Activated T-cell treated with anti-CD3 and anti-CD28 coated beads, Interleukin-2, amount 50 U/mL, for 24 hours (primary cell): ENCODE data around the gene SLC7A14.

ENCODE experiments used
- DNase-seq: peaks from one replicate; pipeline ENCODE4 v3.0.0-alpha.2; 2020
- H3K27ac Mint-ChIP-seq: 2 replicates; pipeline ENCODE4 v1.8.0; 2020; ENCODE audit warnings: mild to moderate bottlenecking, mixed read lengths
- H3K27me3 Mint-ChIP-seq: 2 replicates; pipeline ENCODE4 v1.8.0; 2020; ENCODE audit warnings: mixed read lengths
- H3K36me3 Mint-ChIP-seq: 2 replicates; pipeline ENCODE4 v1.8.0; 2020; ENCODE audit warnings: low read depth, mixed read lengths
- H3K4me1 Mint-ChIP-seq: 2 replicates; pipeline ENCODE4 v1.8.0; 2020; ENCODE audit warnings: low read depth, mixed read lengths
- H3K4me3 Mint-ChIP-seq: 2 replicates; pipeline ENCODE4 v1.8.0; 2020; ENCODE audit warnings: mild to moderate bottlenecking, moderate library complexity, mixed read lengths
- H3K9me3 Mint-ChIP-seq: 2 replicates; pipeline ENCODE4 v1.8.0; 2020; ENCODE audit warnings: mixed read lengths

Gene SLC7A14

GRCh38 chr3:170585937-170586310, at the start of gene SLC7A14:
Gene SLC7A14, minus strand, starts transcription at chr3:170586075. Its CDS starts 59,139 bp downstream, at chr3:170526936.
- Mint-ChIP-seq H3K27me3 (peaks cover 73% of the 10 kb centered on the region), H3K4me1 (no peaks in the 10 kb centered on the region), H3K27ac (no peak within 1 kb of the TSS), H3K9me3 (peaks cover 3% of the 10 kb centered on the region), H3K36me3 (no peaks in the 10 kb centered on the region), H3K4me3 (no peak within 1 kb of the TSS)
- DNase-seq = no peak

- H3K36me3 Mint-ChIP-seq = no peaks in the 10 kb centered on the region
- peaks cover 3% of the 10 kb centered on the region for H3K4me1 Mint-ChIP-seq
- H3K27ac Mint-ChIP-seq = no peak overlapping the region
- peaks cover 26% of the 10 kb centered on the region for H3K27me3 Mint-ChIP-seq
- no peak overlapping the region for H3K4me3 Mint-ChIP-seq
- H3K9me3 Mint-ChIP-seq = no peaks in the 10 kb centered on the region
- DNase-seq = no peak
Measured at GRCh38 chr3:170635385-170635735, 49.5 kb upstream of the SLC7A14 start.

- H3K9me3 Mint-ChIP-seq = no peaks in the 10 kb centered on the region
- no peaks in the 10 kb centered on the region for H3K36me3 Mint-ChIP-seq
- no peak overlapping the region for H3K4me3 Mint-ChIP-seq
- peaks cover 28% of the 10 kb centered on the region for H3K27me3 Mint-ChIP-seq
- H3K4me1 Mint-ChIP-seq = peaks cover 3% of the 10 kb centered on the region
- no peak for DNase-seq
- H3K27ac Mint-ChIP-seq = no peak overlapping the region
Measured at GRCh38 chr3:170634663-170635384, 48.9 kb upstream of the SLC7A14 start.

- H3K9me3 Mint-ChIP-seq = no peaks in the 10 kb centered on the region
- H3K4me3 Mint-ChIP-seq = no peak overlapping the region
- H3K4me1 Mint-ChIP-seq = peaks cover 3% of the 10 kb centered on the region
- no peak overlapping the region for H3K27ac Mint-ChIP-seq
- H3K36me3 Mint-ChIP-seq = no peaks in the 10 kb centered on the region
- peaks cover 37% of the 10 kb centered on the region for H3K27me3 Mint-ChIP-seq
- no peak for DNase-seq
Measured at GRCh38 chr3:170633573-170633972, 47.7 kb upstream of the SLC7A14 start.

- no peak for DNase-seq
- H3K4me3 Mint-ChIP-seq = no peak overlapping the region
- H3K27ac Mint-ChIP-seq = no peak overlapping the region
- H3K9me3 Mint-ChIP-seq = no peaks in the 10 kb centered on the region
- no peaks in the 10 kb centered on the region for H3K36me3 Mint-ChIP-seq
- H3K4me1 Mint-ChIP-seq = peaks cover 3% of the 10 kb centered on the region
- peaks cover 37% of the 10 kb centered on the region for H3K27me3 Mint-ChIP-seq
Measured at GRCh38 chr3:170632780-170633179, 46.9 kb upstream of the SLC7A14 start.

- peaks cover 37% of the 10 kb centered on the region for H3K27me3 Mint-ChIP-seq
- H3K27ac Mint-ChIP-seq = no peak overlapping the region
- H3K4me1 Mint-ChIP-seq = peaks cover 3% of the 10 kb centered on the region
- no peak for DNase-seq
- no peaks in the 10 kb centered on the region for H3K36me3 Mint-ChIP-seq
- no peaks in the 10 kb centered on the region for H3K9me3 Mint-ChIP-seq
- H3K4me3 Mint-ChIP-seq = no peak overlapping the region
Measured at GRCh38 chr3:170631755-170632488, 46.0 kb upstream of the SLC7A14 start.

GRCh38 chr3:170623524-170623923, 37.6 kb upstream of the SLC7A14 start:
- H3K27me3 Mint-ChIP-seq = peaks cover 49% of the 10 kb centered on the region
- H3K4me1 Mint-ChIP-seq = no peaks in the 10 kb centered on the region
- H3K9me3 Mint-ChIP-seq = no peaks in the 10 kb centered on the region
- no peak overlapping the region for H3K27ac Mint-ChIP-seq
- no peak overlapping the region for H3K4me3 Mint-ChIP-seq
- no peak for DNase-seq
- no peaks in the 10 kb centered on the region for H3K36me3 Mint-ChIP-seq

- Mint-ChIP-seq H3K27ac (no peak overlapping the region), H3K4me1 (no peaks in the 10 kb centered on the region), H3K4me3 (no peak overlapping the region), H3K9me3 (no peaks in the 10 kb centered on the region), H3K27me3 (peaks cover 49% of the 10 kb centered on the region), H3K36me3 (no peaks in the 10 kb centered on the region)
- DNase-seq = no peak
Measured at GRCh38 chr3:170622369-170623159, 36.7 kb upstream of the SLC7A14 start.

GRCh38 chr3:170621256-170621655, 35.4 kb upstream of the SLC7A14 start:
- H3K36me3 Mint-ChIP-seq = no peaks in the 10 kb centered on the region
- H3K4me1 Mint-ChIP-seq = no peaks in the 10 kb centered on the region
- no peak overlapping the region for H3K27ac Mint-ChIP-seq
- no peak for DNase-seq
- peaks cover 49% of the 10 kb centered on the region for H3K27me3 Mint-ChIP-seq
- no peak overlapping the region for H3K4me3 Mint-ChIP-seq
- no peaks in the 10 kb centered on the region for H3K9me3 Mint-ChIP-seq

- DNase-seq = no peak
- Mint-ChIP-seq H3K27me3 (peaks cover 24% of the 10 kb centered on the region), H3K9me3 (no peaks in the 10 kb centered on the region), H3K4me3 (no peak overlapping the region), H3K27ac (no peak overlapping the region), H3K36me3 (no peaks in the 10 kb centered on the region), H3K4me1 (no peaks in the 10 kb centered on the region)
Measured at GRCh38 chr3:170614214-170614966, 28.5 kb upstream of the SLC7A14 start.

- Mint-ChIP-seq H3K36me3 (no peaks in the 10 kb centered on the region), H3K4me3 (no peak overlapping the region), H3K4me1 (no peaks in the 10 kb centered on the region), H3K9me3 (no peaks in the 10 kb centered on the region), H3K27ac (no peak overlapping the region), H3K27me3 (peaks cover 17% of the 10 kb centered on the region)
- DNase-seq = no peak
Measured at GRCh38 chr3:170611751-170612150, 25.9 kb upstream of the SLC7A14 start.

GRCh38 chr3:170610321-170610884, 24.5 kb upstream of the SLC7A14 start:
- H3K9me3 Mint-ChIP-seq = no peaks in the 10 kb centered on the region
- DNase-seq = no peak
- H3K36me3 Mint-ChIP-seq = no peaks in the 10 kb centered on the region
- no peaks in the 10 kb centered on the region for H3K4me1 Mint-ChIP-seq
- H3K27ac Mint-ChIP-seq = no peak overlapping the region
- H3K4me3 Mint-ChIP-seq = no peak overlapping the region
- peaks cover 17% of the 10 kb centered on the region for H3K27me3 Mint-ChIP-seq

- no peaks in the 10 kb centered on the region for H3K9me3 Mint-ChIP-seq
- no peaks in the 10 kb centered on the region for H3K4me1 Mint-ChIP-seq
- no peak overlapping the region for H3K4me3 Mint-ChIP-seq
- no peak for DNase-seq
- H3K27ac Mint-ChIP-seq = no peak overlapping the region
- H3K27me3 Mint-ChIP-seq = peaks cover 24% of the 10 kb centered on the region
- H3K36me3 Mint-ChIP-seq = no peaks in the 10 kb centered on the region
Measured at GRCh38 chr3:170608475-170608874, 22.6 kb upstream of the SLC7A14 start.

GRCh38 chr3:170606675-170607074, 20.8 kb upstream of the SLC7A14 start:
- H3K9me3 Mint-ChIP-seq = no peaks in the 10 kb centered on the region
- DNase-seq = no peak
- peaks cover 20% of the 10 kb centered on the region for H3K27me3 Mint-ChIP-seq
- H3K27ac Mint-ChIP-seq = no peak overlapping the region
- no peaks in the 10 kb centered on the region for H3K4me1 Mint-ChIP-seq
- H3K4me3 Mint-ChIP-seq = no peak overlapping the region
- no peaks in the 10 kb centered on the region for H3K36me3 Mint-ChIP-seq
